H4 (cell line): ENCODE data around the gene TNPO2. TPM values are rescaled to one million over a fixed set of nuclear protein-coding genes. Genes with fewer than 3 reads are reported as not detected.

Source experiments
- total RNA-seq: library from RNA; depleted of rRNA; stranded (reverse); fragments of >200 nt; shearing (Covaris generic); gene quantifications from 2 replicates; pipeline ENCODE4 v1.2.3, GENCODE V29; 2014; rRNA removed

Gene TNPO2
- total RNA-seq, 1 experiment from 2014 or later: 33.0 TPM

Other genes with a start within 250 kb of the TNPO2 start
- gene ZNF709, start 239.1 kb downstream of the TNPO2 start, total RNA-seq: 0.81 TPM in 1 of 2 replicates, not detected in the other
- 4.1 and 5.3 TPM in 2 replicates for gene ZNF564, start 172.4 kb downstream of the TNPO2 start, total RNA-seq
- 2.6 and 5.7 TPM in 2 replicates for gene ZNF490, start 113.1 kb downstream of the TNPO2 start, total RNA-seq
- gene ZNF791, start 113.0 kb downstream of the TNPO2 start, total RNA-seq: 8.1 and 8.5 TPM in 2 replicates
- gene MAN2B1, start 57.2 kb downstream of the TNPO2 start, total RNA-seq: 34.2 and 53.4 TPM in 2 replicates
- gene WDR83, start 57.1 kb downstream of the TNPO2 start, total RNA-seq: 12.8 and 13.7 TPM in 2 replicates
- 65.1 and 100 TPM in 2 replicates for gene DHPS, start 42.1 kb downstream of the TNPO2 start, total RNA-seq
- gene GNG14, start 35.9 kb downstream of the TNPO2 start, total RNA-seq: not detected in 2 replicates
- 6.4 and 12.7 TPM in 2 replicates for gene FBXW9, start 27.3 kb downstream of the TNPO2 start, total RNA-seq
- gene TRIR, start 10.8 kb upstream of the TNPO2 start, total RNA-seq: 238 and 271 TPM in 2 replicates
- 85.4 and 94.4 TPM in 2 replicates for gene GET3, start 13.6 kb upstream of the TNPO2 start, total RNA-seq
- gene BEST2, start 27.9 kb upstream of the TNPO2 start, total RNA-seq: 0.06 TPM in 1 of 2 replicates, not detected in the other
- 8.6 and 13.0 TPM in 2 replicates for gene HOOK2, start 51.6 kb upstream of the TNPO2 start, total RNA-seq
- gene JUNB, start 67.6 kb upstream of the TNPO2 start, total RNA-seq: 55.7 and 71.3 TPM in 2 replicates
- gene PRDX2, start 77.9 kb upstream of the TNPO2 start, total RNA-seq: 6.1 and 6.7 TPM in 2 replicates
- gene THSD8, start 78.1 kb upstream of the TNPO2 start, total RNA-seq: not detected in 2 replicates
- 74.2 and 92.1 TPM in 2 replicates for gene RNASEH2A, start 82.7 kb upstream of the TNPO2 start, total RNA-seq
- not detected in 2 replicates for gene RTBDN, start 110.6 kb upstream of the TNPO2 start, total RNA-seq
- 5.7 TPM in 1 of 2 replicates, not detected in the other for gene MAST1, start 114.6 kb upstream of the TNPO2 start, total RNA-seq
- 64.4 and 68.8 TPM in 2 replicates for gene DNASE2, start 157.5 kb upstream of the TNPO2 start, total RNA-seq
- not detected in 2 replicates for gene KLF1, start 163.3 kb upstream of the TNPO2 start, total RNA-seq
- 31.0 and 38.3 TPM in 2 replicates for gene GCDH, start 167.2 kb upstream of the TNPO2 start, total RNA-seq
- gene SYCE2, start 195.4 kb upstream of the TNPO2 start, total RNA-seq: 1.6 and 2.5 TPM in 2 replicates
- 59.4 and 90.9 TPM in 2 replicates for gene FARSA, start 209.8 kb upstream of the TNPO2 start, total RNA-seq
- 1,463 and 1,526 TPM in 2 replicates for gene CALR, start 214.7 kb upstream of the TNPO2 start, total RNA-seq
- 209 and 217 TPM in 2 replicates for gene RAD23A, start 221.9 kb upstream of the TNPO2 start, total RNA-seq
- gene GADD45GIP1, start 233.3 kb upstream of the TNPO2 start, total RNA-seq: 46.3 and 47.4 TPM in 2 replicates
- 0.06 TPM in 1 of 2 replicates, not detected in the other for gene DAND5, start 245.6 kb upstream of the TNPO2 start, total RNA-seq